Measurements from ENCODE around the gene PRKD2. TPM values are rescaled to one million over a fixed set of nuclear protein-coding genes. Genes with fewer than 3 reads are reported as not detected.

Gene PRKD2
- total and polyA plus RNA-seq, 2 experiments from 2014 or later = 15.6 to 37.9 TPM

- Histone ChIP-seq H3K4me1 (ENCODE audit: insufficient read depth) (no peaks in the 10 kb centered on the region), H3K27ac (no peak overlapping the region), H4K20me1 (ENCODE audit: insufficient read depth, poor library complexity, severe bottlenecking) (no peaks in the 10 kb centered on the region), H3K9me3 (ENCODE audit: low read depth) (no peaks in the 10 kb centered on the region), H3K9me2 (replicated peaks; ENCODE audit: insufficient read depth) (no peaks in the 10 kb centered on the region), H3K4me3 (no peak overlapping the region), H3K27me3 (no peaks in the 10 kb centered on the region), H3K36me3 (replicated peaks; ENCODE audit: insufficient read depth, low read depth) (peaks cover 3% of the 10 kb centered on the region), H3K79me2 (no peaks in the 10 kb centered on the region), H3K4me2 (no peak overlapping the region), H2AFZ (no peak overlapping the region)
- 96% methylated on average over 21 of the region's 22 CpGs for WGBS (ENCODE audit: low lambda C conversion rate, missing lambda C conversion rate)
- no peak for DNase-seq (ENCODE audit: low spot score)
- TF ChIP-seq EZH2 (IDR thresholded peaks at IDR 0.05; ENCODE audit: borderline replicate concordance) (no peak), CTCF (IDR thresholded peaks at IDR 0.05; ENCODE audit: poor library complexity) (no peak), EZH2phosphoT487 (IDR thresholded peaks at IDR 0.05; ENCODE audit: low read depth, severe bottlenecking, unreplicated experiment) (no peak)
Observed at GRCh38 chr19:46693760-46694159, 23.2 kb downstream of the PRKD2 start.

GRCh38 chr19:46692918-46693722, 23.8 kb downstream of the PRKD2 start:
- H3K9me3 ChIP-seq (ENCODE audit: low read depth) = no peaks in the 10 kb centered on the region
- no peaks in the 10 kb centered on the region for H3K79me2 ChIP-seq
- DNase-seq (ENCODE audit: low spot score) = no peak
- no peaks in the 10 kb centered on the region for H3K27me3 ChIP-seq
- H3K4me2 ChIP-seq = no peak overlapping the region
- peaks cover 3% of the 10 kb centered on the region for H3K36me3 ChIP-seq (replicated peaks; ENCODE audit: insufficient read depth, low read depth)
- H2AFZ ChIP-seq = no peak overlapping the region
- no peaks in the 10 kb centered on the region for H3K4me1 ChIP-seq (ENCODE audit: insufficient read depth)
- H3K27ac ChIP-seq = no peak overlapping the region
- TF ChIP-seq EZH2phosphoT487 (IDR thresholded peaks at IDR 0.05; ENCODE audit: low read depth, severe bottlenecking, unreplicated experiment) = no peak
- TF ChIP-seq CTCF (IDR thresholded peaks at IDR 0.05; ENCODE audit: poor library complexity) = no peak
- TF ChIP-seq EZH2 (IDR thresholded peaks at IDR 0.05; ENCODE audit: borderline replicate concordance) = no peak
- H3K4me3 ChIP-seq = no peak overlapping the region
- H3K9me2 ChIP-seq (replicated peaks; ENCODE audit: insufficient read depth) = no peaks in the 10 kb centered on the region
- 94% methylated on average over 4 of the region's 4 CpGs for WGBS (ENCODE audit: low lambda C conversion rate, missing lambda C conversion rate)
- H4K20me1 ChIP-seq (ENCODE audit: insufficient read depth, poor library complexity, severe bottlenecking) = no peaks in the 10 kb centered on the region

GRCh38 chr19:46691948-46692347, 25.0 kb downstream of the PRKD2 start:
- H3K4me2 ChIP-seq = no peak overlapping the region
- no peak overlapping the region for H3K4me3 ChIP-seq
- DNase-seq (ENCODE audit: low spot score) = no peak
- H3K9me3 ChIP-seq (ENCODE audit: low read depth) = no peaks in the 10 kb centered on the region
- H3K9me2 ChIP-seq (replicated peaks; ENCODE audit: insufficient read depth) = no peaks in the 10 kb centered on the region
- H3K27me3 ChIP-seq = no peaks in the 10 kb centered on the region
- no peaks in the 10 kb centered on the region for H3K79me2 ChIP-seq
- TF ChIP-seq CTCF (IDR thresholded peaks at IDR 0.05; ENCODE audit: poor library complexity) = no peak
- no peak for TF ChIP-seq EZH2 (IDR thresholded peaks at IDR 0.05; ENCODE audit: borderline replicate concordance)
- TF ChIP-seq EZH2phosphoT487 (IDR thresholded peaks at IDR 0.05; ENCODE audit: low read depth, severe bottlenecking, unreplicated experiment) = no peak
- whole genome bisulfite sequencing (ENCODE audit: low lambda C conversion rate, missing lambda C conversion rate) = 100% methylated on average over 2 of the region's 2 CpGs
- no peak overlapping the region for H3K27ac ChIP-seq
- no peaks in the 10 kb centered on the region for H4K20me1 ChIP-seq (ENCODE audit: insufficient read depth, poor library complexity, severe bottlenecking)
- H3K4me1 ChIP-seq (ENCODE audit: insufficient read depth) = no peaks in the 10 kb centered on the region
- peaks cover 3% of the 10 kb centered on the region for H3K36me3 ChIP-seq (replicated peaks; ENCODE audit: insufficient read depth, low read depth)
- H2AFZ ChIP-seq = no peak overlapping the region
